ENCODE results near the gene STX3.

Gene STX3

GRCh38 chr11:59730896-59731565 lies 24.1 kb upstream of the STX3 start:
- Histone ChIP-seq H3K27ac (ENCODE audit: low read depth, low read length) (no peak overlapping the region), H3F3A (ENCODE audit: control insufficient read depth, insufficient read depth) (no peaks in the 10 kb centered on the region), H3K27me3 (ENCODE audit: control insufficient read depth, low read length) (no peaks in the 10 kb centered on the region), H3K79me2 (ENCODE audit: control insufficient read depth, low read length) (no peaks in the 10 kb centered on the region), H3K4me2 (ENCODE audit: low read length) (no peak overlapping the region), H3K9me2 (replicated peaks; ENCODE audit: control insufficient read depth, low read length) (no peaks in the 10 kb centered on the region), H3K9me3 (ENCODE audit: control insufficient read depth, insufficient read depth, low read length) (no peaks in the 10 kb centered on the region), H3K4me3 (ENCODE audit: low read length) (no peak overlapping the region), H3K36me3 (ENCODE audit: control insufficient read depth, low read length) (no peaks in the 10 kb centered on the region), H4K20me1 (ENCODE audit: control insufficient read depth, insufficient read depth, low read depth, low read length) (no peaks in the 10 kb centered on the region), H3K4me1 (ENCODE audit: control insufficient read depth, low read length) (no peaks in the 10 kb centered on the region)
- no peak for TF ChIP-seq EZH2phosphoT487 (IDR thresholded peaks at IDR 0.05; ENCODE audit: borderline replicate concordance, low read length)
- TF ChIP-seq CTCF (IDR thresholded peaks at IDR 0.05; ENCODE audit: low read depth, low read length, poor library complexity, severe bottlenecking): no peak

- Histone ChIP-seq H3K27ac (ENCODE audit: low read depth, low read length) (no peak overlapping the region), H3K4me1 (ENCODE audit: control insufficient read depth, low read length) (no peaks in the 10 kb centered on the region), H3K9me2 (replicated peaks; ENCODE audit: control insufficient read depth, low read length) (no peaks in the 10 kb centered on the region), H3K4me3 (ENCODE audit: low read length) (no peak overlapping the region), H3K36me3 (ENCODE audit: control insufficient read depth, low read length) (no peaks in the 10 kb centered on the region), H3K27me3 (ENCODE audit: control insufficient read depth, low read length) (peaks cover 5% of the 10 kb centered on the region; the same call in 1 of the 2 replicates), H3F3A (ENCODE audit: control insufficient read depth, insufficient read depth) (no peaks in the 10 kb centered on the region), H3K9me3 (ENCODE audit: control insufficient read depth, insufficient read depth, low read length) (no peaks in the 10 kb centered on the region), H3K79me2 (ENCODE audit: control insufficient read depth, low read length) (no peaks in the 10 kb centered on the region), H3K4me2 (ENCODE audit: low read length) (no peak overlapping the region), H4K20me1 (ENCODE audit: control insufficient read depth, insufficient read depth, low read depth, low read length) (no peaks in the 10 kb centered on the region)
- TF ChIP-seq CTCF (IDR thresholded peaks at IDR 0.05; ENCODE audit: low read depth, low read length, poor library complexity, severe bottlenecking) (no peak), EZH2phosphoT487 (IDR thresholded peaks at IDR 0.05; ENCODE audit: borderline replicate concordance, low read length) (no peak)
Measured at GRCh38 chr11:59746111-59746510, 9.1 kb upstream of the STX3 start.

GRCh38 chr11:59753650-59754493 lies 1.3 kb upstream of the STX3 start:
- Histone ChIP-seq H4K20me1 (ENCODE audit: control insufficient read depth, insufficient read depth, low read depth, low read length) (no peaks in the 10 kb centered on the region), H3K4me3 (ENCODE audit: low read length) (peak overlapping the region; percentile 82), H3K9me2 (replicated peaks; ENCODE audit: control insufficient read depth, low read length) (no peaks in the 10 kb centered on the region), H3K4me1 (ENCODE audit: control insufficient read depth, low read length) (peaks cover 16% of the 10 kb centered on the region), H3K36me3 (ENCODE audit: control insufficient read depth, low read length) (no peaks in the 10 kb centered on the region), H3K9me3 (ENCODE audit: control insufficient read depth, insufficient read depth, low read length) (no peaks in the 10 kb centered on the region), H3K27ac (ENCODE audit: low read depth, low read length) (no peak overlapping the region), H3K4me2 (ENCODE audit: low read length) (peak overlapping the region; percentile 97), H3K79me2 (ENCODE audit: control insufficient read depth, low read length) (no peaks in the 10 kb centered on the region), H3F3A (ENCODE audit: control insufficient read depth, insufficient read depth) (no peaks in the 10 kb centered on the region), H3K27me3 (ENCODE audit: control insufficient read depth, low read length) (peaks cover 33% of the 10 kb centered on the region)
- TF ChIP-seq CTCF (IDR thresholded peaks at IDR 0.05; ENCODE audit: low read depth, low read length, poor library complexity, severe bottlenecking) (peak; percentile 86), EZH2phosphoT487 (IDR thresholded peaks at IDR 0.05; ENCODE audit: borderline replicate concordance, low read length) (no peak)
